ENCODE measurements around the gene NPPA. TPM values are rescaled to one million over a fixed set of nuclear protein-coding genes. Genes with fewer than 3 reads are reported as not detected.

Gene NPPA
- total RNA-seq, 1 experiment from 2014 or later, result not detected

DNA sequence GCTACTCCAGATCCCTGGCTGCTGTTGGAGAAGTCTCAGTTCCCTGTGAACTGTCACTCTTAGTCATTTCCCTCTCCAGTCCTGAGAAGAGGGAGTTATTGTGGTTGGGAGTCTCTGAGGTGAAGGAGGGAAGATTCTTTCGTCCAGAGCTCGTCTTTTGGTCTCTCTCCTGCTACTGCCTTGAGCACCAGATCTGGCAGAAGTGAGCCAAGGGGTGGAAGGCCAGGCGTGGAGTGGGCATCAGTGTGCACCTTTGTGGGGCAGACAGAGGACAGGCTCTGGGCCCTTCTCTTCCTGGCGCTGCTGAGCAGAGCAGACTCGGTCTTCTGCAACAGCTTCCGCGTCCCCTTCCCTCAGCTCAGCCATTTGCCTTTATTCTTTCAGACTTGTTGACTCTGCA, 22.5 kb downstream of the NPPA start:
- Histone ChIP-seq H3K79me2 (ENCODE audit: low read length) (no peaks in the 10 kb centered on the region), H3K4me3 (ENCODE audit: low read length) (no peak overlapping the region), H3K4me1 (ENCODE audit: insufficient read depth, low read length) (peaks cover 15% of the 10 kb centered on the region), H4K20me1 (ENCODE audit: low read length) (no peaks in the 10 kb centered on the region), H3K36me3 (ENCODE audit: low read depth, low read length) (peaks cover 22% of the 10 kb centered on the region), H3F3A (ENCODE audit: low read length, unreplicated experiment) (no peaks in the 10 kb centered on the region), H3K9me3 (ENCODE audit: low read length) (no peaks in the 10 kb centered on the region), H3K9ac (ENCODE audit: low read length) (no peak overlapping the region), H3K9me2 (replicated peaks; ENCODE audit: low read length) (no peaks in the 10 kb centered on the region), H3K27ac (ENCODE audit: low read length) (no peak overlapping the region), H2AFZ (ENCODE audit: low read length) (no peak overlapping the region), H3K4me2 (ENCODE audit: low read length) (no peak overlapping the region), H3K27me3 (ENCODE audit: low read length) (no peaks in the 10 kb centered on the region)
- BruUV-seq (replicated peaks), result no TSS peak
- TF ChIP-seq EZH2phosphoT487 (IDR thresholded peaks at IDR 0.05; ENCODE audit: borderline replicate concordance, low read length) (no peak), EZH2 (IDR thresholded peaks at IDR 0.05; ENCODE audit: low read length, unreplicated experiment) (no peak)
- TF ChIP-seq, protein P1, sequence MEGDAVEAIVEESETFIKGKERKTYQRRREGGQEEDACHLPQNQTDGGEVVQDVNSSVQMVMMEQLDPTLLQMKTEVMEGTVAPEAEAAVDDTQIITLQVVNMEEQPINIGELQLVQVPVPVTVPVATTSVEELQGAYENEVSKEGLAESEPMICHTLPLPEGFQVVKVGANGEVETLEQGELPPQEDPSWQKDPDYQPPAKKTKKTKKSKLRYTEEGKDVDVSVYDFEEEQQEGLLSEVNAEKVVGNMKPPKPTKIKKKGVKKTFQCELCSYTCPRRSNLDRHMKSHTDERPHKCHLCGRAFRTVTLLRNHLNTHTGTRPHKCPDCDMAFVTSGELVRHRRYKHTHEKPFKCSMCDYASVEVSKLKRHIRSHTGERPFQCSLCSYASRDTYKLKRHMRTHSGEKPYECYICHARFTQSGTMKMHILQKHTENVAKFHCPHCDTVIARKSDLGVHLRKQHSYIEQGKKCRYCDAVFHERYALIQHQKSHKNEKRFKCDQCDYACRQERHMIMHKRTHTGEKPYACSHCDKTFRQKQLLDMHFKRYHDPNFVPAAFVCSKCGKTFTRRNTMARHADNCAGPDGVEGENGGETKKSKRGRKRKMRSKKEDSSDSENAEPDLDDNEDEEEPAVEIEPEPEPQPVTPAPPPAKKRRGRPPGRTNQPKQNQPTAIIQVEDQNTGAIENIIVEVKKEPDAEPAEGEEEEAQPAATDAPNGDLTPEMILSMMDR (conservative IDR thresholded peaks at IDR 0.05; ENCODE audit: low read depth, low read length), result no peak
- POLR2A ChIA-PET (ENCODE audit: unreplicated experiment), result interaction anchor here (0.6 kb wide), 1 partner anchor 19 kb away, joined by 5 read pairs; the partner anchor contains the start of gene CLCN6
- intact Hi-C loops (cut with micrococcal nuclease), result no loop called here
- CTCF ChIA-PET, result no interaction called here
- ATAC-seq (no peak), DNase-seq (no peak)

DNA sequence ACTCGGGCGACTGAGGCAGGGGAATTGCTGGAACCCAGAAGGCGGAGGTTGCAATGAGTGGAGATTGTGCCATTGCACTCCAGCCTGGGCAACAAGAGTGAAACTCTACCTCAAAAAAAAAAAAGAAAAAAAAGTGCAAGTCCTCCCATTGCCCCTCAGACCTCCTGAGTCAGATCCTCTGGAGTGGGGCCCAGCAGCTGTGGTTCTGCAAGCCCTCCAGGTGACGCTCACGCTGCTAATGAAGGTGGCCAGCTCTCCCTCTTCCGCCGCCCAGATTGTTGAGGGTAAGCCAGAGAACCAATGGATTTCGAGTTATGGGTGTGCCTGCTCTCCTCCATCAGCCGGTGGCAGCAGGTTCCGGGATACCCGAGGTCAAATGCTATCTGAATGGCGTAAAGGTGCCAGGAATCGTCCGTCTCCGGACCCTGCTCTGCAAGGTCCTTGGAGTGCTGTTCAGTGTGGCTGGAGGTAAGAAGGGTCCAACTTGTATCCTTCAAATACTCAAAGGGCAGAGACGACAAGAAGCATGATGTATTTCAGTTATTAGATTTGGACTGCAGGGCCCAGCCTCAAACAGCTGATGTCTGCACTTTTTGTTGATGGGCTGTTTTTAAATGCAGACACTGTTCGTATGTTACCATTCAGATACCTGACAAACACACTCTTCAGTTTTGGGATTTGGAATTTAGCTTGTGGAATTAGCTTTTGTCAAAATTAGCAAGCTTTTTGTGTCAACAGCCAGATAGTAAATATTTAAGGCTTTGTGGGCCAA, 24.0 kb downstream of the NPPA start:
- ChIA-PET POLR2A (ENCODE audit: unreplicated experiment) (no interaction called here), CTCF (no interaction called here)
- Histone ChIP-seq H3K9me3 (ENCODE audit: low read length) (no peaks in the 10 kb centered on the region), H2AFZ (ENCODE audit: low read length) (no peak overlapping the region), H3K79me2 (ENCODE audit: low read length) (no peaks in the 10 kb centered on the region), H3K4me3 (ENCODE audit: low read length) (no peak overlapping the region), H3K9ac (ENCODE audit: low read length) (no peak overlapping the region), H4K20me1 (ENCODE audit: low read length) (no peaks in the 10 kb centered on the region), H3K4me2 (ENCODE audit: low read length) (no peak overlapping the region), H3K27ac (ENCODE audit: low read length) (no peak overlapping the region), H3F3A (ENCODE audit: low read length, unreplicated experiment) (no peaks in the 10 kb centered on the region), H3K4me1 (ENCODE audit: insufficient read depth, low read length) (peaks cover 15% of the 10 kb centered on the region), H3K9me2 (replicated peaks; ENCODE audit: low read length) (no peaks in the 10 kb centered on the region), H3K36me3 (ENCODE audit: low read depth, low read length) (peaks cover 17% of the 10 kb centered on the region; the same call in 1 of the 2 replicates), H3K27me3 (ENCODE audit: low read length) (no peaks in the 10 kb centered on the region)
- DNase-seq (no peak), ATAC-seq (no peak)
- TF ChIP-seq EZH2phosphoT487 (IDR thresholded peaks at IDR 0.05; ENCODE audit: borderline replicate concordance, low read length) (no peak), EZH2 (IDR thresholded peaks at IDR 0.05; ENCODE audit: low read length, unreplicated experiment) (no peak)
- TF ChIP-seq, protein P1 (conservative IDR thresholded peaks at IDR 0.05; ENCODE audit: low read depth, low read length), result no peak
- intact Hi-C loops (cut with micrococcal nuclease), result no loop called here
- no TSS peak for BruUV-seq (replicated peaks)

DNA sequence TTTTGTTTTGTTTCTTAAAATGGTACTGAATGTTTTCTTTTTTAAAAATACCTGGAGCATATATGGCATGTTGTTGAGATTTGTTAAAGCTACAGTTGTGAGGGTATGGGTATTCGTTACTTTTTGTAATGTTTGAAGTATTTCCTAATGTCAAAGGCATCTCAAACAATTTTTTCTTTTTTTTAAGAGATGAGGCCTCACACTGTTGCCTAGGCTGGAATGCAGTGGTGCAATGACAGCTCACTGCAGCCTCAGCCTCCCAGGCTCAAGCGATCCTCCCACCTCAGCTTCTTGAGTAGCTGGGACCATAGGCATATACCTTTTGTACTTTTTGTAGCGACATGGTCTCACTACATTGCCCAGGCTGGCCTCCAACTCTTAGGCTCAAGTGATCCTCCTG, 25.5 kb downstream of the NPPA start:
- Histone ChIP-seq H2AFZ (ENCODE audit: low read length) (no peak overlapping the region), H3K9ac (ENCODE audit: low read length) (no peak overlapping the region), H3K27ac (ENCODE audit: low read length) (peak overlapping the region; percentile 2; the same call in 1 of the 2 replicates), H4K20me1 (ENCODE audit: low read length) (no peaks in the 10 kb centered on the region), H3K4me1 (ENCODE audit: insufficient read depth, low read length) (peaks cover 15% of the 10 kb centered on the region), H3F3A (ENCODE audit: low read length, unreplicated experiment) (no peaks in the 10 kb centered on the region), H3K4me3 (ENCODE audit: low read length) (no peak overlapping the region), H3K36me3 (ENCODE audit: low read depth, low read length) (peaks cover 19% of the 10 kb centered on the region; the same call in 1 of the 2 replicates), H3K79me2 (ENCODE audit: low read length) (no peaks in the 10 kb centered on the region), H3K9me3 (ENCODE audit: low read length) (no peaks in the 10 kb centered on the region), H3K27me3 (ENCODE audit: low read length) (no peaks in the 10 kb centered on the region), H3K9me2 (replicated peaks; ENCODE audit: low read length) (no peaks in the 10 kb centered on the region), H3K4me2 (ENCODE audit: low read length) (peak overlapping the region; percentile 32)
- intact Hi-C loops (cut with micrococcal nuclease), result no loop called here
- POLR2A ChIA-PET (ENCODE audit: unreplicated experiment), result interaction anchor here (0.6 to 0.7 kb wide), 2 partner anchors 24 to 86 kb away, joined by 3 read pairs; no protein-coding TSS in a partner anchor
- TF ChIP-seq, protein P1 (conservative IDR thresholded peaks at IDR 0.05; ENCODE audit: low read depth, low read length), result no peak
- TF ChIP-seq EZH2 (IDR thresholded peaks at IDR 0.05; ENCODE audit: low read length, unreplicated experiment), result no peak
- TF ChIP-seq EZH2phosphoT487 (IDR thresholded peaks at IDR 0.05; ENCODE audit: borderline replicate concordance, low read length), result no peak
- CTCF ChIA-PET, result interaction anchor here (0.7 kb wide), 1 partner anchor 16 kb away, joined by 7 read pairs; no protein-coding TSS in a partner anchor
- DNase-seq (no peak), ATAC-seq (no peak)
- BruUV-seq (replicated peaks), result no TSS peak
